ENCODE data around the gene ADAMTS17. TPM values are rescaled to one million over a fixed set of nuclear protein-coding genes. Genes with fewer than 3 reads are reported as not detected.
A peak's percentile ranks its signal among the peaks of the same experiment; 100 is the strongest.

ADAMTS17 gene
- total and polyA plus RNA-seq, 7 donors = 4.4 to 93.0 (median 7.2) TPM

GRCh38 chr15:100383302-100384107 lies 41.7 kb upstream of the ADAMTS17 start:
- no peaks in the 10 kb centered on the region for H3K36me3 ChIP-seq (ENCODE audit: insufficient read depth in 1 of 2, low read depth in 1 of 2)
- no peak overlapping the region for H3K27ac ChIP-seq
- H3K27me3 ChIP-seq (ENCODE audit: insufficient read depth in 3 of 3, low read length in 2 of 3) = no peaks in the 10 kb centered on the region
- H3K9me3 ChIP-seq = peaks cover 14% of the 10 kb centered on the region
- peak; percentile 32 for TF ChIP-seq CTCF (IDR thresholded peaks at IDR 0.05)
- H3K4me3 ChIP-seq = no peak overlapping the region
- intact Hi-C loops (cut with DNase I) = no loop called here
- WGBS, 3 donors = 26 to 27% (median 26%) methylated on average over 3 of the region's 3 CpGs
- peak in 2 of 4 donors; percentile 17 to 22 for ATAC-seq
- no peaks in the 10 kb centered on the region for H3K4me1 ChIP-seq
- no peak for DNase-seq

DNA sequence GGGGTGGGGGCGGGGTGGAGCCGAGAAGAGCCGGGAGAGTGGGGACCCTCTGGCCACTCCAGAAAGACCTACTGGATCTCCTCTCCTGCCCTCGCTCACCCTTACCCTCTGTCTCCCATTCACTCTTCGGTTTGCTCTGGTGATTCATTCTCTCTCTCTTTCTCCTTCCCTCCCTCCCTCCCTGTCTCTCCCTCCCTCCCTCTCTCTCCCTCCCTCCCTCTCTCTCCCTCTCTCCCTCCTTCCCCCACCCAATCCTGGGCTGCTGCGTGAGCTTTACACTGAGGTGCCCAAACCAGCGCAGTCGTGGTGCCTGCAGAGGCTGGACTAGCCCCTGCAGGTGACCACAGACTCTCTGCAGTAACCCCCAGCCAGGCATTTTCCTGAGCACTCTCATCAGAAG lies 32.2 kb upstream of the ADAMTS17 start:
- no peak for DNase-seq
- Histone ChIP-seq H3K36me3 (ENCODE audit: insufficient read depth in 1 of 2, low read depth in 1 of 2) (no peaks in the 10 kb centered on the region), H3K4me1 (no peaks in the 10 kb centered on the region), H3K27me3 (ENCODE audit: insufficient read depth in 3 of 3, low read length in 2 of 3) (peaks cover 0 to 27% (median 12%) of the 10 kb centered on the region in 3 donors), H3K27ac (no peak overlapping the region), H3K9me3 (peaks cover 10% of the 10 kb centered on the region), H3K4me3 (no peak overlapping the region)
- no peak for TF ChIP-seq CTCF (IDR thresholded peaks at IDR 0.05)
- ATAC-seq = peak in 1 of 4 donors; percentile 23
- intact Hi-C loops (cut with DNase I) = no loop called here
- 21 to 35% (median 26%) methylated on average over 3 to 8 of the region's 8 CpGs for WGBS, 3 donors

DNA sequence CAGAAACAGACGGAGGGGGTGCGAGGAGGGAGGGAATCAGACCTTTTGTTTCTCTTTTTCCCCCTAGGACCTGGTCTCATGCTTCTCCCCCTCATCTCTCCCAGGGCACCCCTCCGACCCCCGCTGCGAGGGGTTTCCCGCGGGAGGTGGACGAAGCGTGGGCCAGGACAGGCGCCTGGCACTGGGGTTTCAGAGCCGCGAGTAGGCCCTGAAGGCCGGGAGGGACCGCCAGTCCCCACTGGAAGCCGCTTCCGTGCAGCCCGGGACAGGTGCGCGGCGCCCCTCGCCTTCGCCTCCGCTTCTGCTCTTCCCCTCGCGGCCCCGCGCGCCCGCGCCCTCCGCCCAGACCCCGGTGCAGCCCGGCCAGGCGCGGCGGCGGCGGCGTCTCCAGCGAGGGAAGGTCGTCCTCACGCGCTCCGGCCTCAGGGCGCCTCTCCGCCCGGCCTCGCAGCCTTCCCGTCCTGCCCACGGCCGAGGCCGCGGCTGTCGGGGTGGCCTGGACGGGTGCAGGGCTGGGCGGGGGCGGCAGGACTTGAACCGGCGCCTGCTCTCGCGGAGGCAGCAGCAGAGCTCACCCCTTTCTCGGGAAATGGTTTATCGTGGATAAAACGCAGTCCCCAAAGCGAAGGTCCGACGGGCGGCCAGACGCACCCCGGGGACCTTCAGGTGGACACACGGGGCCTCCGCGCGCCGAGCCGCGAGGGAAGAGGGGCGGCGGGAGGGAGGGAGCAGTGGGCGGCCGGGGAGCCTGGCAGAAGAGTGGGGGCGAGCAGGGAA lies 31.5 kb upstream of the ADAMTS17 start:
- intact Hi-C loops (cut with DNase I) = no loop called here
- Histone ChIP-seq H3K36me3 (ENCODE audit: insufficient read depth in 1 of 2, low read depth in 1 of 2) (no peaks in the 10 kb centered on the region), H3K27ac (no peak overlapping the region), H3K27me3 (ENCODE audit: insufficient read depth in 3 of 3, low read length in 2 of 3) (peaks cover 0 to 27% (median 12%) of the 10 kb centered on the region in 3 donors), H3K4me3 (peak overlapping the region; percentile 58), H3K9me3 (peaks cover 10% of the 10 kb centered on the region), H3K4me1 (no peaks in the 10 kb centered on the region)
- no peak for TF ChIP-seq CTCF (IDR thresholded peaks at IDR 0.05)
- peak in 1 of 2 donors; percentile 16 for DNase-seq
- peak in 2 of 4 donors; percentile 37 to 46 for ATAC-seq
- 0 to 2% (median 1%) methylated on average over 47 to 81 of the region's 82 CpGs for WGBS, 3 donors

DNA sequence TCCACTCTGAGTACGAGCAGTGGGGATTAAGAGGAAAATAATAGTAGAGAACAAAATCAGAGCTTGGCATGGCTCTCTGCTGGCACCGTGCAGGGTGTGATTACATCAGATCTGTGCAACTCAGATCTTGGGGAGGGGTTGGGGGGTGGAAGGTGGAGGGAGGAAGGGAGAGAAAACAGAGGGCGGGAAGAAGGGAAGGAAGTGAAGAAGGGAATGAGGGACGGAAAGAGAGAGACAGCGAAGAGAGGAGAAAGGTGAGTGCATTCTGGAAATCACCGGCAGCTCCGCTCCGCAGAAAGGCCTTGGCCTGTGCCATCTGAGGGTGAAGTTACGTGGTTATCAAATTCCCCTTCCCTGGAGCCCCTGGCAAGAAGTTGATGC lies 31.0 kb upstream of the ADAMTS17 start:
- peaks cover 10% of the 10 kb centered on the region for H3K9me3 ChIP-seq
- TF ChIP-seq CTCF (IDR thresholded peaks at IDR 0.05) = no peak
- peak overlapping the region; percentile 58 for H3K4me3 ChIP-seq
- DNase-seq (peak; percentile 40 to 69), ATAC-seq (peak in 3 of 4 donors; percentile 37 to 68 (median 58))
- H3K27ac ChIP-seq = no peak overlapping the region
- H3K27me3 ChIP-seq (ENCODE audit: insufficient read depth in 3 of 3, low read length in 2 of 3) = peaks cover 0 to 27% (median 12%) of the 10 kb centered on the region in 3 donors
- WGBS, 3 donors = 9 to 20% (median 13%) methylated on average over 8 to 9 of the region's 9 CpGs
- no peaks in the 10 kb centered on the region for H3K36me3 ChIP-seq (ENCODE audit: insufficient read depth in 1 of 2, low read depth in 1 of 2)
- H3K4me1 ChIP-seq = no peaks in the 10 kb centered on the region
- intact Hi-C loops (cut with DNase I) = no loop called here

Measured in psoas muscle (tissue), 8 donors.